ENCODE measurements around the gene ZDHHC7. TPM values are rescaled to one million over a fixed set of nuclear protein-coding genes. Genes with fewer than 3 reads are reported as not detected.
A peak's percentile ranks its signal among the peaks of the same experiment; 100 is the strongest.

The ZDHHC7 gene
- total RNA-seq, 1 experiment from 2014 or later: 109 TPM

GRCh38 chr16:84953190-84953746 lies 58.1 kb downstream of the ZDHHC7 start:
- Mint-ChIP-seq H3K36me3 (ENCODE audit: insufficient read depth, unreplicated experiment) (no peaks in the 10 kb centered on the region), H3K4me1 (ENCODE audit: low read depth, unreplicated experiment) (no peaks in the 10 kb centered on the region), H3K27ac (ENCODE audit: unreplicated experiment) (no peak overlapping the region), H3K9me3 (ENCODE audit: low read depth, unreplicated experiment) (no peaks in the 10 kb centered on the region), H3K4me3 (ENCODE audit: low read depth, unreplicated experiment) (no peak overlapping the region), H3K27me3 (ENCODE audit: unreplicated experiment) (peaks cover 11% of the 10 kb centered on the region)
- no peak for DNase-seq
- TF ChIP-seq, protein P1, sequence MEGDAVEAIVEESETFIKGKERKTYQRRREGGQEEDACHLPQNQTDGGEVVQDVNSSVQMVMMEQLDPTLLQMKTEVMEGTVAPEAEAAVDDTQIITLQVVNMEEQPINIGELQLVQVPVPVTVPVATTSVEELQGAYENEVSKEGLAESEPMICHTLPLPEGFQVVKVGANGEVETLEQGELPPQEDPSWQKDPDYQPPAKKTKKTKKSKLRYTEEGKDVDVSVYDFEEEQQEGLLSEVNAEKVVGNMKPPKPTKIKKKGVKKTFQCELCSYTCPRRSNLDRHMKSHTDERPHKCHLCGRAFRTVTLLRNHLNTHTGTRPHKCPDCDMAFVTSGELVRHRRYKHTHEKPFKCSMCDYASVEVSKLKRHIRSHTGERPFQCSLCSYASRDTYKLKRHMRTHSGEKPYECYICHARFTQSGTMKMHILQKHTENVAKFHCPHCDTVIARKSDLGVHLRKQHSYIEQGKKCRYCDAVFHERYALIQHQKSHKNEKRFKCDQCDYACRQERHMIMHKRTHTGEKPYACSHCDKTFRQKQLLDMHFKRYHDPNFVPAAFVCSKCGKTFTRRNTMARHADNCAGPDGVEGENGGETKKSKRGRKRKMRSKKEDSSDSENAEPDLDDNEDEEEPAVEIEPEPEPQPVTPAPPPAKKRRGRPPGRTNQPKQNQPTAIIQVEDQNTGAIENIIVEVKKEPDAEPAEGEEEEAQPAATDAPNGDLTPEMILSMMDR (IDR thresholded peaks at IDR 0.05; ENCODE audit: unreplicated experiment): no peak
- intact Hi-C loops (cut with micrococcal nuclease; ENCODE audit: unreplicated experiment): no loop called here
- no TSS peak for BruUV-seq (replicated peaks)
- CTCF ChIA-PET: interaction anchor here (0.6 to 3.7 kb wide), 4 partner anchors 133 to 214 kb away, joined by 3 to 44 read pairs (median 6); partner anchors contain the start of gene CRISPLD2

GRCh38 chr16:84952335-84953189 lies 58.8 kb downstream of the ZDHHC7 start:
- intact Hi-C loops (cut with micrococcal nuclease; ENCODE audit: unreplicated experiment): loop anchor here (1.0 kb wide), 2 partner anchors 27 to 198 kb away; no protein-coding TSS in a partner anchor
- TF ChIP-seq, protein P1 (IDR thresholded peaks at IDR 0.05; ENCODE audit: unreplicated experiment): peak; percentile 93
- H3K27ac Mint-ChIP-seq (ENCODE audit: unreplicated experiment): no peak overlapping the region
- CTCF ChIA-PET: interaction anchor here (0.6 to 3.7 kb wide), 13 partner anchors 9 to 213 kb away, joined by 3 to 44 read pairs (median 4); no protein-coding TSS in a partner anchor
- no peak overlapping the region for H3K4me3 Mint-ChIP-seq (ENCODE audit: low read depth, unreplicated experiment)
- BruUV-seq (replicated peaks): no TSS peak
- H3K4me1 Mint-ChIP-seq (ENCODE audit: low read depth, unreplicated experiment): no peaks in the 10 kb centered on the region
- no peaks in the 10 kb centered on the region for H3K36me3 Mint-ChIP-seq (ENCODE audit: insufficient read depth, unreplicated experiment)
- peak; percentile 87 for DNase-seq
- H3K9me3 Mint-ChIP-seq (ENCODE audit: low read depth, unreplicated experiment): no peaks in the 10 kb centered on the region
- peaks cover 11% of the 10 kb centered on the region for H3K27me3 Mint-ChIP-seq (ENCODE audit: unreplicated experiment)

- no peaks in the 10 kb centered on the region for H3K36me3 Mint-ChIP-seq (ENCODE audit: insufficient read depth, unreplicated experiment)
- intact Hi-C loops (cut with micrococcal nuclease; ENCODE audit: unreplicated experiment): no loop called here
- H3K9me3 Mint-ChIP-seq (ENCODE audit: low read depth, unreplicated experiment): no peaks in the 10 kb centered on the region
- peak; percentile 55 for DNase-seq
- CTCF ChIA-PET: no interaction called here
- TF ChIP-seq, protein P1 (IDR thresholded peaks at IDR 0.05; ENCODE audit: unreplicated experiment): peak; percentile 44
- BruUV-seq (replicated peaks): no TSS peak
- H3K27ac Mint-ChIP-seq (ENCODE audit: unreplicated experiment): no peak overlapping the region
- peaks cover 11% of the 10 kb centered on the region for H3K27me3 Mint-ChIP-seq (ENCODE audit: unreplicated experiment)
- H3K4me3 Mint-ChIP-seq (ENCODE audit: low read depth, unreplicated experiment): no peak overlapping the region
- no peaks in the 10 kb centered on the region for H3K4me1 Mint-ChIP-seq (ENCODE audit: low read depth, unreplicated experiment)
These were observed 60.4 kb downstream of the ZDHHC7 start for GRCh38 chr16:84950906-84951305.

DNA sequence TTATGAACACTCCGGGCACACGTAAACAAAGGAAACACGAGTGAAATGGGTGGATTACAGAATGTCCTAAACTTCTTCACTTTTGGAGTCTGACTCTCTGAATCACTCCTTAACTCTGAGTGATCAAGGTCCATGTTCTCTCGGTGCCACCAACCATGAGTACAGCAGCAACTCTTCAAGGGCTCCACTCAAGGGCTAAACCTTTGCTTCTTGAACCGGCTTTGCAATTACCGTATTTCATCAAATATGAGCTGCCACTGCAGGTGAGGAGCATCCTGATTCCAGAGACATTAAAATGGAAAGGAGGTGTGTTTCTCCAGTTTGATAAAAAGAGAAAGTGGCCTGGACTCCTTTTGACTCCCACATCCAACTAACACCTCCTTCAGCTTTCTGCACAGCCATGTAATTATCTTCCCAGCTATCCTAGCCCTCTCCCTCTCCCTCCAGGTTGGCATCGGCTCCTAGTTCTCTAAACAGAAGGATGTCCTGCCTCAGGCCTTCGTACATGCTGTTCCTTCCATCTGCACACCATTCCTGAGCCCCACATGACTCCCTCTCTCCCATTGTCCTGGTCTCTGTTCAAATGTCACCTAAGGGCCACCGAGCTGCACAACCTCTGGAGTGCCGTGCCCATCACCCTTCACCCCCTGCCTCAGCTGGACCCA lies 61.4 kb downstream of the ZDHHC7 start:
- TF ChIP-seq, protein P1 (IDR thresholded peaks at IDR 0.05; ENCODE audit: unreplicated experiment): no peak
- CTCF ChIA-PET: interaction anchor here (0.6 kb wide), 2 partner anchors 14 to 16 kb away, joined by 3 to 4 read pairs; no protein-coding TSS in a partner anchor
- Mint-ChIP-seq H3K9me3 (ENCODE audit: low read depth, unreplicated experiment) (no peaks in the 10 kb centered on the region), H3K4me1 (ENCODE audit: low read depth, unreplicated experiment) (no peaks in the 10 kb centered on the region), H3K27me3 (ENCODE audit: unreplicated experiment) (peaks cover 18% of the 10 kb centered on the region), H3K27ac (ENCODE audit: unreplicated experiment) (no peak overlapping the region), H3K4me3 (ENCODE audit: low read depth, unreplicated experiment) (no peak overlapping the region), H3K36me3 (ENCODE audit: insufficient read depth, unreplicated experiment) (no peaks in the 10 kb centered on the region)
- DNase-seq: no peak
- BruUV-seq (replicated peaks): no TSS peak
- intact Hi-C loops (cut with micrococcal nuclease; ENCODE audit: unreplicated experiment): no loop called here

All from Calu3 (cell line).